ENCODE data around the gene CWF19L2. TPM values are rescaled to one million over a fixed set of nuclear protein-coding genes. Genes with fewer than 3 reads are reported as not detected.
"Not testable (repeated sequence)": the region's sequence is repeated elsewhere in the genome, so short reads cannot be mapped to it uniquely, and the experiment has no call there.

The CWF19L2 gene
- 10.3 and 11.9 TPM in 2 replicates for total RNA-seq
- long read RNA-seq, transcript CWF19L2-201 (18 exons, 3,278 nt), result major isoform, 8 of 21 reads
- long read RNA-seq, partial matches to known transcripts, result 10 of 21 reads
- long read RNA-seq, other reads (novel, unspliced or antisense), result 3 of 21 reads

DNA sequence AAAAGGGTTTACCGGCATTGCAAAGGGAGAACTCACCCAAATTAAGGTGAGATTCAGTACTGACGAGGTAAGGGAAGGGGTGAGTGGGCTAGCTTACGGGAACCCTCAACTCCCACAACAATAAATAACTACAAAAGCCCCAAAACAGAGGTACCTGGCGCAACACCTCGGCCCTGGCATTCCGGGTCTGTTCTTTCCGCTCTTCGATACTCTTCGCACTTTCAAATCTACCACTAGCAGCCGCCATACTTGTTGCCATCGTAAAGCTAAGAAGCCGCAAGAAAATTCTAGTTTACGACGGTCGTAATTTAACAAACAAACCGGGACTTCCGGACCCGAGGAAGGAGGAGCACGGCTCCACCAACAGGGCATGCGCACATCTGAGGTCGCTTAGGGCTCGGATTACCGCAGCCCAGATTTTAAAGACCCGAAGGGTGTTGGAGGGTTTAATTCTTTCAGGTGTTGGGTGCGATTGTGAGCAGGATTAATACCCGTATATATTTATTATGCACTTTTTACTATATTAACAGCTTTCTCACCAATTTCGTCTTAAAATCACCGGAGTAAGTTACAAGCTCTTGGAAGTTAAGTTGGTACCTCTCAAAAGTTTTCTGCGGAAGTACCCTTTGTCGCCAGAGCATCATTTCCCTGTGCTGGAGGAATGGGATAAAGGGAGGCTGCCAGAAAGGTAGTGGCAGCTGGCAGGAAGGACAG is at the start of gene CWF19L2:
Gene CWF19L2, minus strand, starts transcription at position 268 of the 714 bp plus-strand sequence. Its CDS starts 9 bp downstream, at position 259.
- peak within 1 kb of the TSS; percentile 81 for H3K4me3 Mint-ChIP-seq (ENCODE audit: unreplicated experiment)
- peak within 1 kb of the TSS; percentile 83 for H3K27ac Mint-ChIP-seq (ENCODE audit: unreplicated experiment)
- peaks cover 10% of the 10 kb centered on the region for H3K36me3 Mint-ChIP-seq (ENCODE audit: unreplicated experiment)
- no peaks in the 10 kb centered on the region for H3K9me3 Mint-ChIP-seq (ENCODE audit: unreplicated experiment)
- TF ChIP-seq CTCF (IDR thresholded peaks at IDR 0.05), result no peak
- H3K4me1 Mint-ChIP-seq (ENCODE audit: unreplicated experiment), result peaks cover 13% of the 10 kb centered on the region
- peak; percentile 95 for DNase-seq (ENCODE audit: extremely low spot score, unreplicated experiment)
- H3K27me3 Mint-ChIP-seq (ENCODE audit: unreplicated experiment), result peaks cover 8% of the 10 kb centered on the region

GRCh38 chr11:107505647-107506225 is 48.1 kb upstream of the CWF19L2 start:
- Mint-ChIP-seq H3K4me1 (ENCODE audit: unreplicated experiment) (no peaks in the 10 kb centered on the region), H3K36me3 (ENCODE audit: unreplicated experiment) (peaks cover 27% of the 10 kb centered on the region), H3K27me3 (ENCODE audit: unreplicated experiment) (no peaks in the 10 kb centered on the region), H3K9me3 (ENCODE audit: unreplicated experiment) (no peaks in the 10 kb centered on the region), H3K4me3 (ENCODE audit: unreplicated experiment) (no peak overlapping the region), H3K27ac (ENCODE audit: unreplicated experiment) (no peak overlapping the region)
- TF ChIP-seq CTCF (IDR thresholded peaks at IDR 0.05), result no peak
- no peak for DNase-seq (ENCODE audit: extremely low spot score, unreplicated experiment)

- Mint-ChIP-seq H3K27ac (ENCODE audit: unreplicated experiment) (no peak overlapping the region), H3K4me3 (ENCODE audit: unreplicated experiment) (no peak overlapping the region), H3K4me1 (ENCODE audit: unreplicated experiment) (no peaks in the 10 kb centered on the region), H3K9me3 (ENCODE audit: unreplicated experiment) (no peaks in the 10 kb centered on the region), H3K27me3 (ENCODE audit: unreplicated experiment) (no peaks in the 10 kb centered on the region), H3K36me3 (ENCODE audit: unreplicated experiment) (peaks cover 23% of the 10 kb centered on the region)
- TF ChIP-seq CTCF (IDR thresholded peaks at IDR 0.05), result no peak
- no peak for DNase-seq (ENCODE audit: extremely low spot score, unreplicated experiment)
These were observed 47.4 kb upstream of the CWF19L2 start for GRCh38 chr11:107504981-107505380.

DNA sequence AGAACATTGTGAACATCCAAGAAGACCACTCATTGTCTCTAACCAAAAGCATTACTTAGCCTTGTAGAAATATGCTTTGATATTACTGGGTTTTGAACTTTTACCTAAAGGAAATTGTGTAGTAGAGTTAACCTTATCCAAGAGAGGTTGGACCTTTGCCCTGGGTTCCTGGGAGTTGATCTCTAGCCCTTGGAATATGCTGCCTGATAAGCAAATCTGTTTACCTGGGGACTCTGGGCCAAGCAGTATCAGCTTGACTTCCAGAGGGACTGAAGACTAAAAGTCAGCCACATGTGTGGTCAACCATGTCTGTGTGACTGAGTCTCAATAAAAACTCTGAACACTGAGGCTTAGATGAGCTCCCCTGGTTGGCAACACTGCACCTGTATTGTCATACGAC is 44.1 kb upstream of the CWF19L2 start:
- no peak overlapping the region for H3K27ac Mint-ChIP-seq (ENCODE audit: unreplicated experiment)
- no peak for TF ChIP-seq CTCF (IDR thresholded peaks at IDR 0.05)
- no peaks in the 10 kb centered on the region for H3K27me3 Mint-ChIP-seq (ENCODE audit: unreplicated experiment)
- H3K36me3 Mint-ChIP-seq (ENCODE audit: unreplicated experiment), result peaks cover 23% of the 10 kb centered on the region
- no peaks in the 10 kb centered on the region for H3K9me3 Mint-ChIP-seq (ENCODE audit: unreplicated experiment)
- H3K4me1 Mint-ChIP-seq (ENCODE audit: unreplicated experiment), result no peaks in the 10 kb centered on the region
- no peak for DNase-seq (ENCODE audit: extremely low spot score, unreplicated experiment)
- H3K4me3 Mint-ChIP-seq (ENCODE audit: unreplicated experiment), result no peak overlapping the region

DNA sequence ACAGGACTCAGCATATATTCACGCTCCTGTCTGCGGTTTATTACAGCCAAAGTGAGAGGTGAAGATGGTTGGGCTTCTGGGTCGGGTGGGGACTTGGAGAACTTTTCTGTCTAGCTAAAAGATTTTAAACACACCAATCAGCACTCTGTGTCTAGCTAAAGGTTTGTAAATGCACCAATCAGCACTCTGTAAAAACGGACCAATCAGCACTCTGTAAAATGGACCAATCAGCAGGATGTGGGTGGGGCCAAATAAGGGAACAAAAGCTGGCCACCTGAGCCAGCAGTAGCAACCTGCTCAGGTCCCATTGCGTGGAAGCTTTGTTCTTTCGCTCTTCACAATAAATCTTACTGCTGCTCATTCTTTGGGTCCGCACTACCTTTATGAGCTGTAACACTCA is 39.7 kb upstream of the CWF19L2 start:
- H3K4me1 Mint-ChIP-seq (ENCODE audit: unreplicated experiment); H3K27me3 Mint-ChIP-seq (ENCODE audit: unreplicated experiment); H3K9me3 Mint-ChIP-seq (ENCODE audit: unreplicated experiment); H3K36me3 Mint-ChIP-seq (ENCODE audit: unreplicated experiment); H3K4me3 Mint-ChIP-seq (ENCODE audit: unreplicated experiment); DNase-seq (ENCODE audit: extremely low spot score, unreplicated experiment); H3K27ac Mint-ChIP-seq (ENCODE audit: unreplicated experiment): not testable (repeated sequence)
